GM18873 (cell line): ENCODE data around the gene AXIN1.
"Not testable (repeated sequence)": the region's sequence is repeated elsewhere in the genome, so short reads cannot be mapped to it uniquely, and the experiment has no call there.

Experiments used
- ATAC-seq: cut with Tn5 transposase; IDR thresholded peaks from one replicate; pipeline ENCODE4 v1.9.1; 2021; ENCODE audit warnings: mild to moderate bottlenecking, moderate library complexity, moderate number of reproducible peaks; ENCODE audit not compliant: unreplicated experiment, low FRiP score

Gene AXIN1, protein sequence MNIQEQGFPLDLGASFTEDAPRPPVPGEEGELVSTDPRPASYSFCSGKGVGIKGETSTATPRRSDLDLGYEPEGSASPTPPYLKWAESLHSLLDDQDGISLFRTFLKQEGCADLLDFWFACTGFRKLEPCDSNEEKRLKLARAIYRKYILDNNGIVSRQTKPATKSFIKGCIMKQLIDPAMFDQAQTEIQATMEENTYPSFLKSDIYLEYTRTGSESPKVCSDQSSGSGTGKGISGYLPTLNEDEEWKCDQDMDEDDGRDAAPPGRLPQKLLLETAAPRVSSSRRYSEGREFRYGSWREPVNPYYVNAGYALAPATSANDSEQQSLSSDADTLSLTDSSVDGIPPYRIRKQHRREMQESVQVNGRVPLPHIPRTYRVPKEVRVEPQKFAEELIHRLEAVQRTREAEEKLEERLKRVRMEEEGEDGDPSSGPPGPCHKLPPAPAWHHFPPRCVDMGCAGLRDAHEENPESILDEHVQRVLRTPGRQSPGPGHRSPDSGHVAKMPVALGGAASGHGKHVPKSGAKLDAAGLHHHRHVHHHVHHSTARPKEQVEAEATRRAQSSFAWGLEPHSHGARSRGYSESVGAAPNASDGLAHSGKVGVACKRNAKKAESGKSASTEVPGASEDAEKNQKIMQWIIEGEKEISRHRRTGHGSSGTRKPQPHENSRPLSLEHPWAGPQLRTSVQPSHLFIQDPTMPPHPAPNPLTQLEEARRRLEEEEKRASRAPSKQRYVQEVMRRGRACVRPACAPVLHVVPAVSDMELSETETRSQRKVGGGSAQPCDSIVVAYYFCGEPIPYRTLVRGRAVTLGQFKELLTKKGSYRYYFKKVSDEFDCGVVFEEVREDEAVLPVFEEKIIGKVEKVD

DNA sequence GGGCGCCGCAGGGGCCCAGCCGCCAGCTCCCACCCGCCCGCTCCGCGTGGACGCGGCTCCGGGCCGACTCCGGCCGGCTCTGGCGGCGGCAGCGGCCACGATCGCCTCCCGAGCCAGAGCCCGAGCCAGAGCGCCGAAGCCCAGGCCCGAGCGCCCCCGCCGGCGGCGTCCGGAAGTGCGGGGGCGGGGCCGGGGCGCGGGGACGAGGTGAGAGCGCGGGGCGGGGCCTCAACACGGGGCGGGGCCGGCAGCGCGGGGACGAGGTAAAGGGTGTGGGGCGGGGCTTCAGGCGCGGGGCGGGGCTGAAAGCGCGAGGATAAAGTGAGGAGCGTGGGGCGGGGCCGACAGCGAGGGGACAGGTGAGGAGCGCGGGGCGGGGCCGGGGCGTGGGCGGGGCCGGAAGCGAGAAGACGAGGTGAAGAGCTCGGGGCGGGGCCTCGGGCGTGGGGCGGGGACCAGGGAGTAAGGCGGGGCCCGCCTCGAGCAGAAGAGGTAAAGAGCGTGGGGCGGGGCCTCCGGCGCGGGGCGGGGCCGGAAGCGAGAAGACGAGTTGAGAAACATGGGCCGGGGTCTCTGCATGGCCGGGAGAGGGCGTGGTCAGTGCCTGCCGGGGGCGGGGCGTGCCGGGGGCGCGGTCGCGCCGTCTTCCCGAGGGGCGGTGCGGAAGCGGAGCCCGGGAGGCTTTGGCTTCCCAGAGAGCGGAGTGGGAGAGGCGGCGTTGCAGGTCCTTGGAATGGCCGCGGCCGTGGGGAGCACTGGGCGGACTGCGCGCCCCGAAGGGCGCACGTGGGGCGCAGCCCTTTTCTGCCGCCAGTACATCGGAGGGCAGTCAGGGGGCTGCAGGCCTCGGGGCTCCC is at the start of gene AXIN1:
TSS of gene AXIN1 (minus strand) at position 177 of the 857 bp plus-strand sequence. CDS start 5,698 bp downstream, outside the sequence.
- no peak for ATAC-seq

DNA sequence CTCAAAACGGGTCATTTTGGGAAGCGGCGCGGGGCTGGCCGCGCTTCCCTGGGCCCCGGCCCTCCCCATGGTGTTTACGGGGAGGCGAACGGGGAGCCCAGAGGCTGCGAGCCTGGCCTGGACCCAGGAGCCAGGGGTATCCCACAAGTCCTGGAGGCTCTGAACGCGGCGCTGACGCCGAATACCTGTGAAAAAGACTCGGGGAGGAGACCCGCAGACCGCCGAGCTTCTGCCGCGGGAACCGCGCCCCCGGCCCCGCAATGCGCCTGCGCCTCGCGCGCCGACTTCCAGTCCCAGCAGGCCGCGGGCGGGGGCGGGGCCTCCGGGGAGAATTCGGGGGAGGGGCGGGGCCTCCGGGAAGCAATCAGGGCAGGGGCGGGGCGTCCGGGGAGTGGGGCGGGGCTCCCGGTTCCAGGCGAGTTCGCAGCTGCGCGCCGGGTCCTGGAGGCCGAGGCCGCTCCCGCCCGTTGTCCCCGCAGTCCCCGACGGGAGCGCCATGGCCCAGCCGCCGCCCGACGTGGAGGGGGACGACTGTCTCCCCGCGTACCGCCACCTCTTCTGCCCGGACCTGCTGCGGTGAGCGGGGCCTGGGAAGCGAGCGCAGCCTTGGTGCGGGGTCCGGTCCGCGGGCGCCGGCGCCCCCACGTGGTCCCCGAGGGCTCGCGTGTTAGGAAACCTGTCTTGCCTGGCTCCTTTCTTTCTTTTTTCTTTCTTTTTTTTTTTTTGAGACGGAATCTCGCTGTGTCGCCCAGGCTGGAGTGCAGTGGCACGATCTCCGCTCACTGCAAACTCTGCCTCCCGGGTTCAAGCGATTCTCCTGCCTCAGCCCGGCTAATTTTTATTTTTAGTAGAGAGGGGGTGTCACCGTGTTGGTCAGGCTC is 49.2 kb upstream of the AXIN1 start, which contains the start of gene DECR2:
TSS of gene DECR2 (plus strand) at position 418 of the 881 bp plus-strand sequence. CDS start at position 497, 79 bp downstream.
- ATAC-seq = peak; percentile 34

DNA sequence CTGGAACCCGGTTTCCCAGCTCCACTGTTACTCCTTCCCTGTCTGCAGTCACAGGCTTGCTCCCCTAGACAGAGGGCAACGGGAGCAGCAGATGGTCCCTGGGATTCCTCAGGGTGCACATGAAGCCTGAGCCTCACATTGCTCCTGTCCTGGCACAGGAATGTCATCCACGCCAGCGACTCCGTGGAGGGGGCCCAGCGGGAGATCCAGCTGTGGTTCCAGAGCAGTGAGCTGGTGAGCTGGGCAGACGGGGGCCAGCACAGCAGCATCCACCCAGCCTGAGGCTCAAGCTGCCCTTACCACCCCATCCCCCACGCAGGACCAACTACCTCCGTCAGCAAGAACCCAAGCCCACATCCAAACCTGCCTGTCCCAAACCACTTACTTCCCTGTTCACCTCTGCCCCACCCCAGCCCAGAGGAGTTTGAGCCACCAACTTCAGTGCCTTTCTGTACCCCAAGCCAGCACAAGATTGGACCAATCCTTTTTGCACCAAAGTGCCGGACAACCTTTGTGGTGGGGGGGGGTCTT is 47.6 kb upstream of the AXIN1 start:
- ATAC-seq = no peak

DNA sequence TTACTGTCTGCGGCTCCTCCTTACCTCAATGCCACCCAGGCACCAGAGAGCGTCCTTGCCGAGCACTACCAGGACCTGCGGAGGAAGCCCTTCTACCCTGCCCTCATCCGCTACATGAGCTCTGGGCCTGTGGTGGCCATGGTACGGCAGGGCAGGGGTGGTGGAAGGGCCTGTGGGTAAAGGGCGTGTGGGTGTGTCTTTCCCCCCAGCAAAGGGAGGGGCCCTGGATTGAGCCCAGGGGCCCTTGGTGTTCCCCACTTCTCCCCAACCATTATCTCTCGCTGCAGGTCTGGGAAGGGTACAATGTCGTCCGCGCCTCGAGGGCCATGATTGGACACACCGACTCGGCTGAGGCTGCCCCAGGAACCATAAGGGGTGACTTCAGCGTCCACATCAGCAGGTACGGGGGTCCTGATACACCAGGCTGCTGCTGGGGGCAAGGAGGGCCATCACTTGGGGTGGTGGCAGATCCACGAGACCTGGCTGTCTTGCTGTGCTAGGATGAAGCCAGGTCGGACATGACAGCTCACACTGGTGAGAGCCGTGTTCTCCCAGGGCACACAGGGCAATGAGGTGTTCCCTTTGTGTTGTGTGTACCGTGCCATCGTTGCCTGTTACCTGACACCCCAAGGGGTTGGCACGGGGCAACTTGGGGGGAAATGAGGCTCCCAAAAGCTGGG is 47.0 kb upstream of the AXIN1 start:
- ATAC-seq = no peak

DNA sequence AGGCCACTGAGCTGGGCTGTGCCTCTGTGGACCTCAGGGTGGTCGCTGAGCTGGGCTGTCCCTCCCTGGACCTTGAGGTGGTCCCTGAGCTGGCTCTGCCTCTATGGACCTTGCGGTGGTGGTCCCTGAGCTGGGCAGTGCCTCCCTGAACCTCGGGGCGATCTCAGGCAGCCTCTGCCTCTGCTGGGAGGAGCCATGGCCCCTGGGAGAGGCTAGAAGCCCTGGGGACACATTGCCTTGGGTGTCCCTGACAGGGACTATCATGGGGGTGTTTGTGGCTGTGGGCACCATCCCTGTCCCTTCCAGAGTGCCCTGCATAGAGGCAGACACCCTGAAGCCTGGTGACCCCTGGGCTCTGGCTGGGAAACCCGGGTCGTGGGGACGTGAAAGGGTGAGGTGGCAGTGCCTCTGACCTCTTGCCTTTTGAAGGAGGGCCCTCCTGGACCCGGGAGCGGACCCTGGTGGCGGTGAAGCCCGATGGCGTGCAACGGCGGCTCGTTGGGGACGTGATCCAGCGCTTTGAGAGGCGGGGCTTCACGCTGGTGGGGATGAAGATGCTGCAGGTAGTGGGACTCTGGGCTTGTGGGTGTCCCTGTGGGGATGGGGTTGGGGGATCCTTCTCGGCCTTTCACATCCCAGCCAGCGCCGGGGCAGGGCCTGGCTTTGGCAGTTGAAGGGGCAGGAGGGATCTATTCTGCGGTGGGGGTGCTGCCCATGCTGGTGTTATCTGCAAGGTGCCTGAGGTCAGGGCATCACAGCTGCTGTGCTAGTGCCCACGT is 46.2 kb upstream of the AXIN1 start:
- no peak for ATAC-seq

DNA sequence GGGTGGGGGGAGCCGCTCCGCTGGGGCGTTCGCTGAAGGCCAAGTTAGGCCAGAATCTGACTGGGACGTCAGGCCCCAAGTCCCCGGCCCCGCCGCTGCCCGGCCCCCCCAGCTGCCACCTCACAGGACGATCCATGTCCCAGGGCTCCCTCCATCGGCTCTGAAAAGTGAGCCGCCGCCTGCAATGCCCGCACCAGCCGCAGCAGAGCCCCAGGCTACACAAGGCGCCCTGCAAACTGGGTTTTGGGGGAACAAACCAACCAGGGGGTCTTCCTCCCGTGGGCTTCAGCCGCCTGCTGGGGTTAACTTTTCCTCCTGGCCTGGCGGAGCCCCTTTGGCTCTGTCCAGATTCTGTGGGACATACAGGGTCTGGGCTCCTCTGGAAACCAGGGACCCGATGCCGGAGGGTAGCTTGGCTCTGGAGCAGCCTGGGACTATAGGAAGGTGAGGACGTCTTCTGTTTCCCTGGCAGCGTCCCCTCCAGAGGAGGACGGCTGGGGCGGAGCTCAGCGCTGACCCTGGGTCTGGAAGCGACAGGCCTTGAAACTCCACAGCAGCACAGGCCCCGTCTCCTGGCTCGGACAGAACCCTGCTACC is 45.3 kb upstream of the AXIN1 start:
- ATAC-seq = no peak

DNA sequence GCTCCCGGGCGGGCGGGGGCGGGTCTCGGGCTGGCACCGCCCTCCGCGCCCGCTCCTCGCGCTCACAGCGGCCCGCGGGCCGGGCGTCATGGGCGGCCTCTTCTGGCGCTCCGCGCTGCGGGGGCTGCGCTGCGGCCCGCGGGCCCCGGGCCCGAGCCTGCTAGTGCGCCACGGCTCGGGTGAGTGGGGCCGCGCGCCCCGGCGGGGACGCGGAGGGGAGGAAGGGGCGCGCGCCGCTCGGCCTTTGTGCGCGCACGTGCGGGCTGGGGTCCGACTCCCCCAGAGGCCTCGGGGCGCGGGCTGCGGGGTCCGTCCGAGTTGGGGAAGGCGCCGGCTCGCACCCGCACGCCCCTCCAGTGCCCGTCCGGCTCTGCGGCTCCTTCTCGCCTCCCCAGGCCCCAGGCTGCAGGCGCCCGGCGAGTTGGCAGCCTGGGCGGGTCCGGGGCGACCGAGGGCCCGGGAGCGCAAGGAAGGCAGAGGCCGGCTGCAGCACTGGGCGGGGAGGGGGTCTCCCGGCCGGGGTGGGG is 44.7 kb upstream of the AXIN1 start, which contains the start of gene NME4:
TSS of gene NME4 (plus strand) at position 65 of the 527 bp plus-strand sequence. CDS start at position 89, 24 bp downstream.
- no peak for ATAC-seq

DNA sequence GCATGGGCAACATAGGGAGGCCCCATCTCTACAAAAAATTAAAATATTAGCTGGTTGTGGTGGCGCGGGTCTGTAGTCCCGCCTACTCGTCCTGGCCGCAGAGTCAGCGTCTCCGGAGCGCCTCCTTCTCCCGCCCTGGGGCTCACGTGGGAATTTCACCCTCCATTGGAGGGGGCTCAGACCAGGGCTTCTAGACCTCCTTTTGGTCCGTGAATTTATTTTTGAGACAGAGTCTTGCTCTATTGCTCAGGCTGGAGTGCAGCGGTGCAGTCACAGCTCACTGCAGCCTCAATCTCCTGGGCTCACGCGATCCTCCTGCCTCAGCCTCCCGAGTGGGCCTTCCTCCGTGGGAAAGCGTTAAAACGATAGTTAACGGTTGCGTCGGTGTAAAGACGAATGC is 44.1 kb upstream of the AXIN1 start:
- ATAC-seq = no peak

DNA sequence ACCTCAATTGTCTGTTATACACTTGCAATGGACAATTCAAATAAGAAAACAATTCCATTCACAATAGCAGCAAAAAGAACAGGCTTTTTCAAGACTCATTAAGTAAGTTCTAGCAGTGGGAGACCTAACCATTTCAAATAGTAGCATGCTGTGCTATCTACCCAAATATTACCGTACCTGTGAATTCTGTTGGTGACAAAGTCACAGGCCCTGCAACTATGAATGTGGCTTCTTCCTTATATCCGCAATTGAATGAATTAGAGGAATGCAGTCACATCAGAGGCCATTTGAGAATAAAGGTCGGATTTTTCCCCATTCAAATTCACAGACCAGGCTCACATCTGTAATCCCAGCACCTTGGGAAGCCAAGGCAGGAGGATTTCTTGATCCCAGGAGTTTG is 43.7 kb upstream of the AXIN1 start:
- ATAC-seq = no peak

DNA sequence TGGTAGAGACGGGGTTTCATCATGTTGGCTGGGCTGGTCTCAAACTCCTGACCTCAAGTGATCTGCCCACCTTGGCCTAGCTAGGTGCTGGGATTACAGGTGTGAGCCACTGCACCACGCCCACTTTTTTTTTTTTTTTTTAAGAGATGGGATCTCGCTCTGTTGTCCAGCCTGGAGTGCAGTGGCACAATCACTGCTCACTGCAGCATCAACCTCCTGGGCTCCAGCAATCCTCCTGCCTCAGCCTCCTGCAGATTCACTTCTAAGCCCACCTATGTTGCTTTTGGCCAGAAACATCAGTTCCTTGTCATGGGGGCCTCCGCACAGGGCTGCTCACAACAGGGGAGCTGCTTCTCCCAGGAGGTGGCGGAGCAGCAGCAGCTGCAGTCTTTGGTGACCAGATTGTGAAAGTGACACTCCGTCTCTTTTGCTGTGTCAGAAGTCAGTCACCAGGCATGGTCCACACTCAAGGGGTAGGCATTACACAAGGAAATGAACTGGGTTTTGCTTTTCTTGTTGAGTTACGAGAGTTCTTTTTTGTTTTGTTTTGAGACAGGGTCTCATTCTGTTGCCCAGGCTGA is 40.0 kb upstream of the AXIN1 start:
- ATAC-seq = no peak

DNA sequence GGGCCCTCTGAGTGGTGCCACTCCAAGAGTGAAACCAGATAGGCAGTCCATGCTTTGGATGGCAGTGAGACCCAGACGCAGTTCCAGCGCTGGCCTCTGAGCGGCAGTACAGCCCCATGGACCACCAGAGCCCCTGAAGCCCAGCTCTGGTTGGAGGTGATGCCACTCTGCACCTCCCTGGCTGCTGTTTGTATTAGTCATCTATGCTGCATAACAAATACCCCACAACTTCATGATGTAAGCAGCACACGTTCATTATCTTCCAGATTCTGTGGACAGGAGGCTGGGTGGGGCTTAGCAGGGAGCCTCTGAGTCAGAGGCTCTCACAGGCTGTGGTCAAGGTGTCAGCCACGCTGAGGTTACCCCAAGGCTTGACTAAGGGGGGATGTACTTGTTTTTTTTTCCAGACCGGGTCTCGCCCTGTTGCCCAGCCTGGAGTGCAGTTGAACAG is 39.4 kb upstream of the AXIN1 start:
- no peak for ATAC-seq

DNA sequence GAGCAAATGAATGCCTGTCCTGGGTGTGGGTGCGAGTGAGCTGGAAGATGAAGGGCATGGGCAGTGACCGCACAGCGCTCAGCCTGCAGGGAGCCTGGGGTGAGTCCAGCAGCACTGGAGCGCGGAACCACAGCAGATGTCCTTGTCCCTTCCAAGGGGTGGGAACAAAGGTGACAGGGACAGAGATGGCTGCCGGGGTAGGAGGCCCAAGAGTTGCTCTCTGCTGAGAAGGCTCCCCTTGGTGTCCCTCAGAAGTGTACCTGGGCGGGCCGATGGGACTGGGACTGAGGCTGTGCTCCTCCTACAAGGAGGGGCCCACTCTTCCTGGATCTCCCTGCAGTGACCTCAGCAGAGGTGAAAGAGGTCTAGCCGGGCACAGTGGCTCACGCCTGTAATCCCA is 36.8 kb upstream of the AXIN1 start:
- no peak for ATAC-seq

DNA sequence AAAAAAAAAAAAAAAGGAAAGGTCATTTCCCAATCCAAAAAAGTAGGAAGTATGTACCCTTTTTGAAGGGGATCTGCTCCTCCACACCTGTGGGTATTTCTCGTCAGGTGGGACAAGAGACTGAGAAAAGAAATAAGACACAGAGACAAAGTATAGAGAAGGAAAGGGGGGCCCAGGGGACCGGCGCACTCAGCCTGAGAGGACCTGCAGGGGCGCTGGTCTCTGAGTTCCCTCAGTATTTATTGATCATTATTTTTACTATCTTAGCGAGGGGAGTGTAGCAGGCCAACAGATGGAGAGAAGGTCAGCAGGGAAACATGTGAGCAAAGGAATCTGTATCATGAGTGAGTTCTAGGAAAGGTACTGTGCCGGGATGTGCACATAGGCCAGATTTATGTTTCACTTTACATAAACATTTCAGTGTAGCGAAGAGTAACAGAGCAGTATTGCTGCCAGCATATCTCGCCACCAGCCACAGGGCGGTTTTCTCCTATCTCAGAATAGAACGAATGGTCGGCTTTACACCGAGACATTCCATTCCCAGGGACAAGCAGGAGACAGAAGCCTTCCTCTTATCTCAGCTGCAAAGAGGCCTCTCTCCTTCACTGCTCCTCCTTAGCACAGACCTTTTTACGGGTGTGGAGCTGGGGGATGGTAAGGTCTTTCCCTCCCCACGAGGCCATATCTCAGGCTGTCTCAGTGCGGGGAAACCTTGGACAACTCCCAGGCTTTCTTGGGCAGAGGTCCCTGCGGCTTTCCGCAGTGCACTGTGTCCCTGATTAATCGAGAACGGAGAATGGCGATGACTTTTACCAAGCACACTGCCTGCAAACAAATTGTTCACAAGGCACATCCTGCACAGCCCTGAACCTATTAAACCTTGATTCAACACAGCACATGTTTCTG is 35.5 kb upstream of the AXIN1 start:
- not testable (repeated sequence) for ATAC-seq

DNA sequence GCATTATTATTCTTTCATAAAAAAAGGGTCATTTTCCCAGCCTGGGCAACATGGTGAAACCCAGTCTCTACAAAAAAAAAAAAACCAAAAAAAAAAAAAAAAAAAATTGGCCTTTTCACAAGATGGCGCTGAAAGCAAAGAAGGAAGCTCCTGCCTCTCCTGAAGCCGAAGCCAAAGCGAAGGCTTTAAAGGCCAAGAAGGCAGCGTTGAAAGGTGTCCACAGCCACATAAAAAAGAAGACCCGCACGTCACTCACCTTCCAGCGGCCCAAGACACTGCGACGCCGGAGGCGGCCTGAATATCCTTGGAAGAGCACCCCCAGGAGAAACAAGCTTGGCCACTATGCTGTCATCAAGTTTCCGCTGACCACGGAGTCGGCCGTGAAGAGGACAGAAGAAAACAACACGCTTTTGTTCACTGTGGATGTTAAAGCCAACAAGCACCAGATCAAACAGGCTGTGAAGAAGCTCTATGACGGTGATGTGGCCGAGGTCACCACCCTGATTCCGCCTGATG is 34.2 kb upstream of the AXIN1 start:
- no peak for ATAC-seq

DNA sequence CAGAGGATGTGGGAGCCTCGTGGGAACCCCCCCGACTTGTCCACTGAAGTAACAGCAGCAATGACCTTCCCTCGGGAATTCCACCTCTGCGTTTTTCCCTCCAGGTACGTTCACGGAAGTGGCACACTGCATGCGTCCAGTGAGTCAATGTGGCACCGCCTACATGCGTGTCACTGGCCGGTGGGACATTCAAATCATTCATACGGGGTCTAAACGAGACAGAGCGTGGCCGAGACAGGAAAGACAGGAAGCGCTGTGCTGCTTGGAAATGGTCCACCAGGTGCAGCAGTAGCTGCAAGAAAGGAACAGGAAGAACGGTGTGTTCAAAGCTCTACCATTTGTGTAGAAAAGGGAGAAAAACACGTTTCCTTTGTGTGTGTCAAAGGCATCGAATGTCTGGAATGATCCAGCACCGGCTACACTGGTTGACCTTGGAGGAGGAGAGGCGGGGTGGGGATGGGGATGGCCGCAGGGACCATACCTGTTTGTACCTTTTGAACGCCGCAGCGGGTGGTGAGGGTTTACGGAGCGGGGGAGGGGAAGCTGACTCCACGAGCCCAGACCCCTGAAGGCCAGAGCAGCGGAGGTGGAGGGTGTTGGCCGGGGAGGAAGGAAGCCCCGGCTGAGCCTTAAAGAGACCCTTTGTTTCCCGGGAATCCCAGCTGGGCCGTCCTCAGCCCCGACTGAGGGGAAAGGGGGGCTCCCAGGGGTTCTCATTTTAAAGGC is 31.0 kb upstream of the AXIN1 start:
- ATAC-seq = no peak
